GM23338 (cell line): ENCODE results near the gene DLG5. TPM values are rescaled to one million over a fixed set of nuclear protein-coding genes. Genes with fewer than 3 reads are reported as not detected.

Experiments
- ATAC-seq: fragments of 200-7000 bp; cut with Tn5 transposase; 3 replicates; pipeline ENCODE4 v1.9.1; 2020
- DNase-seq: peaks from one replicate; pipeline ENCODE4 v3.0.0-alpha.2; 2015; ENCODE audit warnings: low spot score
- H2AFZ ChIP-seq: fragments of 200-600 bp; sonication (generic); 2 replicates; pipeline ENCODE4 v1.8.0; 2016; ENCODE audit warnings: antibody characterized with exemption, mild to moderate bottlenecking, moderate library complexity
- H3F3A ChIP-seq: fragments of 200-600 bp; sonication (generic); replicated peaks from 2 replicates; pipeline ENCODE4 v1.8.0; 2017; ENCODE audit warnings: antibody characterized with exemption, mixed run types, low read depth
- H3K27ac ChIP-seq: fragments of 200-600 bp; sonication (generic); 2 replicates; pipeline ENCODE4 v1.6.1; 2016; ENCODE audit warnings: low read depth
- H3K27me3 ChIP-seq: fragments of 200-600 bp; sonication (generic); 2 replicates; pipeline ENCODE4 v1.8.0; 2016; ENCODE audit warnings: mild to moderate bottlenecking, mixed run types, moderate library complexity; ENCODE audit not compliant: insufficient read depth
- H3K36me3 ChIP-seq: fragments of 200-600 bp; sonication (generic); 2 replicates; pipeline ENCODE4 v1.8.0; 2016; ENCODE audit warnings: mild to moderate bottlenecking; ENCODE audit not compliant: insufficient read depth
- H3K4me1 ChIP-seq: fragments of 200-600 bp; sonication (generic); 2 replicates; pipeline ENCODE4 v1.8.0; 2016; ENCODE audit warnings: mild to moderate bottlenecking, moderate library complexity; ENCODE audit not compliant: insufficient read depth
- H3K4me2 ChIP-seq: fragments of 200-600 bp; sonication (generic); 2 replicates; pipeline ENCODE4 v1.7.1; 2017; ENCODE audit warnings: mixed run types
- H3K4me3 ChIP-seq: fragments of 200-600 bp; sonication (generic); 2 replicates; pipeline ENCODE4 v1.6.1; 2016; ENCODE audit warnings: mixed run types
- H3K79me2 ChIP-seq: fragments of 200-600 bp; sonication (generic); replicated peaks from 2 replicates; pipeline ENCODE4 v1.8.0; 2017; ENCODE audit warnings: mild to moderate bottlenecking; ENCODE audit not compliant: insufficient read depth
- H3K9me2 ChIP-seq: fragments of 200-600 bp; sonication (generic); 2 replicates; pipeline ENCODE4 v1.8.0; 2017; ENCODE audit not compliant: insufficient read depth
- H4K20me1 ChIP-seq: fragments of 200-600 bp; sonication (generic); replicated peaks from 2 replicates; pipeline ENCODE4 v1.8.0; 2017; ENCODE audit warnings: mild to moderate bottlenecking; ENCODE audit not compliant: insufficient read depth
- H3K27ac Mint-ChIP-seq: 2 replicates; pipeline ENCODE4 v1.8.0; 2020; ENCODE audit warnings: inconsistent platforms, mild to moderate bottlenecking, moderate library complexity, mixed read lengths
- H3K27me3 Mint-ChIP-seq: 3 replicates; pipeline ENCODE4 v1.8.0; 2022; ENCODE audit warnings: low read depth, mild to moderate bottlenecking, moderate library complexity, mixed read lengths, inconsistent platforms; ENCODE audit not compliant: insufficient read depth, poor library complexity
- H3K36me3 Mint-ChIP-seq: 3 replicates; pipeline ENCODE4 v1.8.0; 2021; ENCODE audit warnings: low read depth, mild to moderate bottlenecking, inconsistent platforms, moderate library complexity, mixed read lengths
- H3K4me1 Mint-ChIP-seq: 3 replicates; pipeline ENCODE4 v1.8.0; 2020; ENCODE audit warnings: mild to moderate bottlenecking, inconsistent platforms, mixed read lengths
- H3K4me3 Mint-ChIP-seq: 3 replicates; pipeline ENCODE4 v1.8.0; 2021; ENCODE audit warnings: moderate library complexity, mild to moderate bottlenecking, inconsistent platforms, mixed read lengths
- H3K9me3 Mint-ChIP-seq: 3 replicates; pipeline ENCODE4 v1.8.0; 2020; ENCODE audit warnings: moderate library complexity, mild to moderate bottlenecking, inconsistent platforms, mixed read lengths
- CREB1 ChIP-seq: fragments of 250-450 bp; sonication (Bioruptor Pico); IDR thresholded peaks from 2 replicates; pipeline ENCODE4 v1.5.0; 2020; ENCODE audit warnings: low read depth, mild to moderate bottlenecking, moderate library complexity
- EZH2 ChIP-seq: fragments of 200-600 bp; sonication (generic); IDR thresholded peaks from one replicate; pipeline ENCODE4 v1.8.0; 2017; ENCODE audit warnings: antibody characterized with exemption, mild to moderate bottlenecking, low read depth; ENCODE audit not compliant: unreplicated experiment
- EZH2phosphoT487 ChIP-seq: fragments of 200-600 bp; sonication (generic); IDR thresholded peaks from one replicate; pipeline ENCODE4 v1.8.1; 2018; ENCODE audit warnings: antibody characterized with exemption; ENCODE audit not compliant: unreplicated experiment
- JUNB ChIP-seq: IDR thresholded peaks from one replicate; pipeline ENCODE4 v1.6.1; 2016; ENCODE audit warnings: antibody characterized with exemption; ENCODE audit not compliant: unreplicated experiment
- NANOG ChIP-seq: IDR thresholded peaks from 2 replicates; pipeline ENCODE4 v1.6.1; 2016; ENCODE audit warnings: antibody characterized with exemption, borderline replicate concordance
- POLR2AphosphoS5 ChIP-seq: IDR thresholded peaks from 2 replicates; pipeline ENCODE4 v1.6.1; 2016; ENCODE audit warnings: antibody characterized with exemption, low read depth
- STAT1 ChIP-seq: IDR thresholded peaks from one replicate; pipeline ENCODE4 v1.6.1; 2016; ENCODE audit warnings: antibody characterized with exemption; ENCODE audit not compliant: unreplicated experiment
- ZNF114 ChIP-seq: fragments of 250-450 bp; sonication (Bioruptor Pico); IDR thresholded peaks from 2 replicates; pipeline ENCODE4 v1.5.0; 2020; ENCODE audit warnings: mild to moderate bottlenecking, moderate library complexity
- ZNF331 ChIP-seq: fragments of 250-450 bp; sonication (Bioruptor Pico); IDR thresholded peaks from 2 replicates; pipeline ENCODE4 v1.5.0; 2020; ENCODE audit warnings: low read depth, mild to moderate bottlenecking, moderate library complexity
- polyA plus RNA-seq: library from polyadenylated mRNA; unstranded; fragments of >200 nt; fragmentation: Nextera tagmentation; extraction: Ambion mirVana; gene quantifications from 2 replicates; pipeline ENCODE4 v1.2.1, GENCODE V29; 2016
- total RNA-seq: library from RNA; depleted of rRNA; stranded (reverse); fragments of >200 nt; shearing (Covaris generic); gene quantifications from 2 replicates; pipeline ENCODE4 v1.2.3, GENCODE V29; 2014
- TF ChIP-seq, protein P1 (sequence below): IDR thresholded peaks from 2 replicates; pipeline ENCODE4 v1.6.1; 2016; ENCODE audit warnings: antibody characterized with exemption
- TF ChIP-seq, protein P2 (sequence below): fragments of 250-450 bp; sonication (Bioruptor Pico); IDR thresholded peaks from 2 replicates; pipeline ENCODE4 v1.5.0; 2020; ENCODE audit warnings: mild to moderate bottlenecking, moderate library complexity
- TF ChIP-seq, protein P3 (sequence below), 2 experiments: fragments of 200-600 bp in 1 of 2; sonication (generic) in 1 of 2; conservative IDR thresholded peaks; 2 replicates each; pipeline versions ENCODE4 v1.5.1 to v1.6.1; 2016 to 2017; ENCODE audit warnings: antibody characterized with exemption in 2 of 2, low read depth in 2 of 2, mild to moderate bottlenecking in 2 of 2, moderate library complexity in 1 of 2
- TF ChIP-seq, protein P4 (sequence below): IDR thresholded peaks from one replicate; pipeline ENCODE4 v1.6.1; 2018; ENCODE audit warnings: antibody characterized with exemption; ENCODE audit not compliant: unreplicated experiment

DLG5 gene
- total and polyA plus RNA-seq, 2 experiments from 2014 or later = 7.4 to 66.6 TPM

DNA sequence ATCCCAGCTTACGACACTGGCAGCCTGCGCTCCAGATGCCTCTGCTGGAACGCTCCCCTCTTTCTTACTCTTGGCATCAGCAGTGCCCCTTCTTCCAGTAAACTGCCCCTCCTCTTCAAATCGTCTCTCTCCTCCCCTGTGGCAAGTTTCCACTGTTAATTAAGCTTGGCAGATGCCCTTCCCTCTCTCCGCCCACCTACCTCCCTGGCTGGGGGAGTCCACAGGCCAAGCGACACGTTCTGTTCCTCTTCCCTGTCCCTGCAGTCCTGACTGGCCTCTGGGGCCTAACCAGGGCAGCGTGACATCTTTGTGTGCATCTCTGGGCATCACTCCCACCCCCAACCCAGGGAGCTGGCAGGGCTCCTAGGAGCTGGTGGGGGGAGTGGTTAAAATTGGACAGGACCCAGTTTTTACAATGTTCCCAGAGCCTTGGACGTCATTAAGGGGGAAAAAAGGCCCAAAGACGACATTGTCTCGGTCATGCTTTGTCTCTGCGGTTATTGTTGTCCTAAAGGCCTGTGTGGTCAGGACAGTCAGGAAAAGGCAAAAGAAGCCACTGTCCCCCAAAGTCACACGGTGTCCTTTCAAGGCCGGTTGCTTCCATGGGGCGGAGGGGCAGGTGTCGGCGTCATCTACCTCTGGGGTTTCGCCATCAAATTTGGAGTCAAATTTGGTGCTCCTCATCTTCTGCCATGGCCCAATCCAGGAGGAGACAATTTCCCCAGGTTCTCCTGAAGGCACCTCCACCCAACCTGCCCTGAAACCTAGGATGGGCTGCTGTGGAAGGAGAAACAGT is 54.2 kb downstream of the DLG5 start:
- Mint-ChIP-seq H3K27me3 (peaks cover 17% of the 10 kb centered on the region), H3K4me1 (peaks cover 72% of the 10 kb centered on the region), H3K4me3 (no peak overlapping the region), H3K36me3 (peaks cover 17% of the 10 kb centered on the region), H3K27ac (peak overlapping the region; percentile 51; the same call in 1 of the 2 replicates), H3K9me3 (no peaks in the 10 kb centered on the region)
- no peaks in the 10 kb centered on the region; the same call in 1 of the 2 replicates for H4K20me1 ChIP-seq
- peaks cover 28% of the 10 kb centered on the region for H3K4me1 ChIP-seq
- peaks cover 5% of the 10 kb centered on the region; the same call in 1 of the 2 replicates for H3F3A ChIP-seq
- no peaks in the 10 kb centered on the region for H3K36me3 ChIP-seq
- H3K4me2 ChIP-seq = no peak overlapping the region
- no peak for ATAC-seq
- no peak overlapping the region for H3K27ac ChIP-seq
- no peaks in the 10 kb centered on the region for H3K9me2 ChIP-seq
- H3K79me2 ChIP-seq = peaks cover 35% of the 10 kb centered on the region
- no peak overlapping the region for H2AFZ ChIP-seq
- no peak for DNase-seq
- no peaks in the 10 kb centered on the region for H3K27me3 ChIP-seq
- TF ChIP-seq JUNB = no peak
- no peak for TF ChIP-seq ZNF114 (CRISPR knock-in tag)
- TF ChIP-seq, protein P1, sequence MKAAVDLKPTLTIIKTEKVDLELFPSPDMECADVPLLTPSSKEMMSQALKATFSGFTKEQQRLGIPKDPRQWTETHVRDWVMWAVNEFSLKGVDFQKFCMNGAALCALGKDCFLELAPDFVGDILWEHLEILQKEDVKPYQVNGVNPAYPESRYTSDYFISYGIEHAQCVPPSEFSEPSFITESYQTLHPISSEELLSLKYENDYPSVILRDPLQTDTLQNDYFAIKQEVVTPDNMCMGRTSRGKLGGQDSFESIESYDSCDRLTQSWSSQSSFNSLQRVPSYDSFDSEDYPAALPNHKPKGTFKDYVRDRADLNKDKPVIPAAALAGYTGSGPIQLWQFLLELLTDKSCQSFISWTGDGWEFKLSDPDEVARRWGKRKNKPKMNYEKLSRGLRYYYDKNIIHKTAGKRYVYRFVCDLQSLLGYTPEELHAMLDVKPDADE = no peak
- TF ChIP-seq ZNF331 (CRISPR knock-in tag) = no peak
- TF ChIP-seq, protein P2, sequence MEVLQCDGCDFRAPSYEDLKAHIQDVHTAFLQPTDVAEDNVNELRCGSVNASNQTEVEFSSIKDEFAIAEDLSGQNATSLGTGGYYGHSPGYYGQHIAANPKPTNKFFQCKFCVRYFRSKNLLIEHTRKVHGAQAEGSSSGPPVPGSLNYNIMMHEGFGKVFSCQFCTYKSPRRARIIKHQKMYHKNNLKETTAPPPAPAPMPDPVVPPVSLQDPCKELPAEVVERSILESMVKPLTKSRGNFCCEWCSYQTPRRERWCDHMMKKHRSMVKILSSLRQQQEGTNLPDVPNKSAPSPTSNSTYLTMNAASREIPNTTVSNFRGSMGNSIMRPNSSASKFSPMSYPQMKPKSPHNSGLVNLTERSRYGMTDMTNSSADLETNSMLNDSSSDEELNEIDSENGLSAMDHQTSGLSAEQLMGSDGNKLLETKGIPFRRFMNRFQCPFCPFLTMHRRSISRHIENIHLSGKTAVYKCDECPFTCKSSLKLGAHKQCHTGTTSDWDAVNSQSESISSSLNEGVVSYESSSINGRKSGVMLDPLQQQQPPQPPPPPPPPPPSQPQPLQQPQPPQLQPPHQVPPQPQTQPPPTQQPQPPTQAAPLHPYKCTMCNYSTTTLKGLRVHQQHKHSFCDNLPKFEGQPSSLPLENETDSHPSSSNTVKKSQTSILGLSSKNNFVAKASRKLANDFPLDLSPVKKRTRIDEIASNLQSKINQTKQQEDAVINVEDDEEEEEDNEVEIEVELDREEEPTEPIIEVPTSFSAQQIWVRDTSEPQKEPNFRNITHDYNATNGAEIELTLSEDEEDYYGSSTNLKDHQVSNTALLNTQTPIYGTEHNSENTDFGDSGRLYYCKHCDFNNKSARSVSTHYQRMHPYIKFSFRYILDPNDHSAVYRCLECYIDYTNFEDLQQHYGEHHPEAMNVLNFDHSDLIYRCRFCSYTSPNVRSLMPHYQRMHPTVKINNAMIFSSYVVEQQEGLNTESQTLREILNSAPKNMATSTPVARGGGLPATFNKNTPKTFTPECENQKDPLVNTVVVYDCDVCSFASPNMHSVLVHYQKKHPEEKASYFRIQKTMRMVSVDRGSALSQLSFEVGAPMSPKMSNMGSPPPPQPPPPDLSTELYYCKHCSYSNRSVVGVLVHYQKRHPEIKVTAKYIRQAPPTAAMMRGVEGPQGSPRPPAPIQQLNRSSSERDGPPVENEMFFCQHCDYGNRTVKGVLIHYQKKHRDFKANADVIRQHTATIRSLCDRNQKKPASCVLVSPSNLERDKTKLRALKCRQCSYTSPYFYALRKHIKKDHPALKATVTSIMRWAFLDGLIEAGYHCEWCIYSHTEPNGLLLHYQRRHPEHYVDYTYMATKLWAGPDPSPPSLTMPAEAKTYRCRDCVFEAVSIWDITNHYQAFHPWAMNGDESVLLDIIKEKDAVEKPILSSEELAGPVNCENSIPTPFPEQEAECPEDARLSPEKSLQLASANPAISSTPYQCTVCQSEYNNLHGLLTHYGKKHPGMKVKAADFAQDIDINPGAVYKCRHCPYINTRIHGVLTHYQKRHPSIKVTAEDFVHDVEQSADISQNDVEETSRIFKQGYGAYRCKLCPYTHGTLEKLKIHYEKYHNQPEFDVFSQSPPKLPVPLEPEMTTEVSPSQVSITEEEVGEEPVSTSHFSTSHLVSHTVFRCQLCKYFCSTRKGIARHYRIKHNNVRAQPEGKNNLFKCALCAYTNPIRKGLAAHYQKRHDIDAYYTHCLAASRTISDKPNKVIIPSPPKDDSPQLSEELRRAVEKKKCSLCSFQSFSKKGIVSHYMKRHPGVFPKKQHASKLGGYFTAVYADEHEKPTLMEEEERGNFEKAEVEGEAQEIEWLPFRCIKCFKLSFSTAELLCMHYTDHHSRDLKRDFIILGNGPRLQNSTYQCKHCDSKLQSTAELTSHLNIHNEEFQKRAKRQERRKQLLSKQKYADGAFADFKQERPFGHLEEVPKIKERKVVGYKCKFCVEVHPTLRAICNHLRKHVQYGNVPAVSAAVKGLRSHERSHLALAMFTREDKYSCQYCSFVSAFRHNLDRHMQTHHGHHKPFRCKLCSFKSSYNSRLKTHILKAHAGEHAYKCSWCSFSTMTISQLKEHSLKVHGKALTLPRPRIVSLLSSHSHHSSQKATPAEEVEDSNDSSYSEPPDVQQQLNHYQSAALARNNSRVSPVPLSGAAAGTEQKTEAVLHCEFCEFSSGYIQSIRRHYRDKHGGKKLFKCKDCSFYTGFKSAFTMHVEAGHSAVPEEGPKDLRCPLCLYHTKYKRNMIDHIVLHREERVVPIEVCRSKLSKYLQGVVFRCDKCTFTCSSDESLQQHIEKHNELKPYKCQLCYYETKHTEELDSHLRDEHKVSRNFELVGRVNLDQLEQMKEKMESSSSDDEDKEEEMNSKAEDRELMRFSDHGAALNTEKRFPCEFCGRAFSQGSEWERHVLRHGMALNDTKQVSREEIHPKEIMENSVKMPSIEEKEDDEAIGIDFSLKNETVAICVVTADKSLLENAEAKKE = no peak
- TF ChIP-seq, protein P3, sequence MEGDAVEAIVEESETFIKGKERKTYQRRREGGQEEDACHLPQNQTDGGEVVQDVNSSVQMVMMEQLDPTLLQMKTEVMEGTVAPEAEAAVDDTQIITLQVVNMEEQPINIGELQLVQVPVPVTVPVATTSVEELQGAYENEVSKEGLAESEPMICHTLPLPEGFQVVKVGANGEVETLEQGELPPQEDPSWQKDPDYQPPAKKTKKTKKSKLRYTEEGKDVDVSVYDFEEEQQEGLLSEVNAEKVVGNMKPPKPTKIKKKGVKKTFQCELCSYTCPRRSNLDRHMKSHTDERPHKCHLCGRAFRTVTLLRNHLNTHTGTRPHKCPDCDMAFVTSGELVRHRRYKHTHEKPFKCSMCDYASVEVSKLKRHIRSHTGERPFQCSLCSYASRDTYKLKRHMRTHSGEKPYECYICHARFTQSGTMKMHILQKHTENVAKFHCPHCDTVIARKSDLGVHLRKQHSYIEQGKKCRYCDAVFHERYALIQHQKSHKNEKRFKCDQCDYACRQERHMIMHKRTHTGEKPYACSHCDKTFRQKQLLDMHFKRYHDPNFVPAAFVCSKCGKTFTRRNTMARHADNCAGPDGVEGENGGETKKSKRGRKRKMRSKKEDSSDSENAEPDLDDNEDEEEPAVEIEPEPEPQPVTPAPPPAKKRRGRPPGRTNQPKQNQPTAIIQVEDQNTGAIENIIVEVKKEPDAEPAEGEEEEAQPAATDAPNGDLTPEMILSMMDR (conservative IDR thresholded peaks at IDR 0.05; ENCODE audit: low read depth in 2 of 2) = no peak
- TF ChIP-seq STAT1 = no peak
- TF ChIP-seq EZH2phosphoT487 = no peak
- TF ChIP-seq POLR2AphosphoS5 = no peak
- no peak for TF ChIP-seq NANOG
- no peak for TF ChIP-seq CREB1 (CRISPR knock-in tag)
- no peak for TF ChIP-seq EZH2
- TF ChIP-seq, protein P4, sequence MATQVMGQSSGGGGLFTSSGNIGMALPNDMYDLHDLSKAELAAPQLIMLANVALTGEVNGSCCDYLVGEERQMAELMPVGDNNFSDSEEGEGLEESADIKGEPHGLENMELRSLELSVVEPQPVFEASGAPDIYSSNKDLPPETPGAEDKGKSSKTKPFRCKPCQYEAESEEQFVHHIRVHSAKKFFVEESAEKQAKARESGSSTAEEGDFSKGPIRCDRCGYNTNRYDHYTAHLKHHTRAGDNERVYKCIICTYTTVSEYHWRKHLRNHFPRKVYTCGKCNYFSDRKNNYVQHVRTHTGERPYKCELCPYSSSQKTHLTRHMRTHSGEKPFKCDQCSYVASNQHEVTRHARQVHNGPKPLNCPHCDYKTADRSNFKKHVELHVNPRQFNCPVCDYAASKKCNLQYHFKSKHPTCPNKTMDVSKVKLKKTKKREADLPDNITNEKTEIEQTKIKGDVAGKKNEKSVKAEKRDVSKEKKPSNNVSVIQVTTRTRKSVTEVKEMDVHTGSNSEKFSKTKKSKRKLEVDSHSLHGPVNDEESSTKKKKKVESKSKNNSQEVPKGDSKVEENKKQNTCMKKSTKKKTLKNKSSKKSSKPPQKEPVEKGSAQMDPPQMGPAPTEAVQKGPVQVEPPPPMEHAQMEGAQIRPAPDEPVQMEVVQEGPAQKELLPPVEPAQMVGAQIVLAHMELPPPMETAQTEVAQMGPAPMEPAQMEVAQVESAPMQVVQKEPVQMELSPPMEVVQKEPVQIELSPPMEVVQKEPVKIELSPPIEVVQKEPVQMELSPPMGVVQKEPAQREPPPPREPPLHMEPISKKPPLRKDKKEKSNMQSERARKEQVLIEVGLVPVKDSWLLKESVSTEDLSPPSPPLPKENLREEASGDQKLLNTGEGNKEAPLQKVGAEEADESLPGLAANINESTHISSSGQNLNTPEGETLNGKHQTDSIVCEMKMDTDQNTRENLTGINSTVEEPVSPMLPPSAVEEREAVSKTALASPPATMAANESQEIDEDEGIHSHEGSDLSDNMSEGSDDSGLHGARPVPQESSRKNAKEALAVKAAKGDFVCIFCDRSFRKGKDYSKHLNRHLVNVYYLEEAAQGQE = no peak
- H3K4me3 ChIP-seq = no peak overlapping the region
